Measurements from ENCODE around the gene CEACAM3.
A peak's percentile ranks its signal among the peaks of the same experiment; 100 is the strongest.
"Not testable (repeated sequence)": the region's sequence is repeated elsewhere in the genome, so short reads cannot be mapped to it uniquely, and the experiment has no call there.

The CEACAM3 gene

DNA sequence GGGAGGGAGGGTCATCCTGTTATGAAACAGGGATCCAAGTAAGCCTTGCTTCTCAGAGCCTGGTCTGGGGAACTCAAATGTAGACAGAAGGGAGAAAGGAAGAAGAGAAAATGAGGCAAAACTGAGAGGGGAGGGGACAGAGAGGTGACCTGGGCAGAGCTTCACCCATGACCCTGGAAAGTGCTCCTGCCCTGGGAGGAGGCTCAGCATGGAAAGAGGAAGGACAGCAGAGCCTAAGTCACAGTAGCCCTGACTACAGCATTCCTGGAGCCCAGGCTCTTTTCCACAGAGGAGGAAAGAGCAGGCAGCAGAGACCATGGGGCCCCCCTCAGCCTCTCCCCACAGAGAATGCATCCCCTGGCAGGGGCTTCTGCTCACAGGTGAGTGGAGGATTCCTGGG lies at the start of gene CEACAM3:
Gene CEACAM3 (plus strand): TSS at position 226 of the 400 bp plus-strand sequence. CDS start 91 bp downstream, at position 317.
- FAIRE-seq (no peak), DNase-seq (ENCODE audit: low spot score) (no peak)

DNA sequence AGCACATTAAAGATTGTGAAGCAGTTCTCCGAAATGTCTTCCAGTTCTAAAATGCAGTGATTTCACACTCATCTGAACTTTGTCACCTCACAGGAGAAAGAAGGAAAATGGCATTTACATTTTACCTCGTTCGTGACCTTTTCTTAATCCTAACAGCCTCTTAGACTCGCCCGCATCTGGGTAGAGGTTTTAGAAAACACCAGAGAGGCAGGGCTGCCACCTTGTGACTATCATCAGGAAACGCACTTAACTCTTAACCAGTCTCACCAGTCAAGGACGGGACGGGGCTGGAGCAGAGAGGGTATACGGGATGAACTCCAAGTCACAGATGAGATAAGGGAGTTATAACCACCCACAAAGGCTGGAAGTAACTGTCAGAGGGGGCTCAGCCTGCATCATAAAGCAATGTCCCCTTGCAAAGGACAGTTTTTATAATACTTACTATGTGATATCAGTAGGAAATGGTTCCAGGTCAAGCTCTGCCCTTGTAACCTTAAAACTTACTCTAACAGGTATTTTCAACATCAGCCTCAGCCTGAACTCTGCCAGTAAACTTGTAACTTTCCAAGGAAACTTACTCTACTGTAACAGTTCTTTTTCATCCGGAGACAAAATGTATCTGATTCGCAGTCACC lies 49.7 kb upstream of the CEACAM3 start:
- FAIRE-seq, result no peak
- DNase-seq (ENCODE audit: low spot score), result no peak

DNA sequence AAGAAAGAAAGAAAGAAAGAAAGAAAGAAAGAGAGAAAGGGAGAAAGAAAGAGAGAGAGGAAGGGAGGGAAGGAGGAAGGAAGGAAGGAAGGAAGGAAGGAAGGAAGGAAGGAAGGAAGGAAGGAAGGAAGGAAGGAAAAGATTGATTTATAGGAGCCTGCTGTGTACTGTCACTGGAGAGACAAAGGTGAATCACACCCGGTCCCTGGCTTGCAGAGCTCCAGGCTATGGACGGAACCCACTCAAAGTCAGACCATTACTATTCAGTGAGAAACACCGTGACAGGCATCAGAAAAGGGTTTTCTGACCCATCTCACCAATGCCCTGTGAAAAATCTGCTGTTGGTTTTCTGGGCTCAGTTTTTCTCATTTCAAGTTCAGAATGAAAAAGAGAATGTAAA lies 48.4 kb upstream of the CEACAM3 start:
- DNase-seq (ENCODE audit: low spot score) (no peak), FAIRE-seq (no peak)

DNA sequence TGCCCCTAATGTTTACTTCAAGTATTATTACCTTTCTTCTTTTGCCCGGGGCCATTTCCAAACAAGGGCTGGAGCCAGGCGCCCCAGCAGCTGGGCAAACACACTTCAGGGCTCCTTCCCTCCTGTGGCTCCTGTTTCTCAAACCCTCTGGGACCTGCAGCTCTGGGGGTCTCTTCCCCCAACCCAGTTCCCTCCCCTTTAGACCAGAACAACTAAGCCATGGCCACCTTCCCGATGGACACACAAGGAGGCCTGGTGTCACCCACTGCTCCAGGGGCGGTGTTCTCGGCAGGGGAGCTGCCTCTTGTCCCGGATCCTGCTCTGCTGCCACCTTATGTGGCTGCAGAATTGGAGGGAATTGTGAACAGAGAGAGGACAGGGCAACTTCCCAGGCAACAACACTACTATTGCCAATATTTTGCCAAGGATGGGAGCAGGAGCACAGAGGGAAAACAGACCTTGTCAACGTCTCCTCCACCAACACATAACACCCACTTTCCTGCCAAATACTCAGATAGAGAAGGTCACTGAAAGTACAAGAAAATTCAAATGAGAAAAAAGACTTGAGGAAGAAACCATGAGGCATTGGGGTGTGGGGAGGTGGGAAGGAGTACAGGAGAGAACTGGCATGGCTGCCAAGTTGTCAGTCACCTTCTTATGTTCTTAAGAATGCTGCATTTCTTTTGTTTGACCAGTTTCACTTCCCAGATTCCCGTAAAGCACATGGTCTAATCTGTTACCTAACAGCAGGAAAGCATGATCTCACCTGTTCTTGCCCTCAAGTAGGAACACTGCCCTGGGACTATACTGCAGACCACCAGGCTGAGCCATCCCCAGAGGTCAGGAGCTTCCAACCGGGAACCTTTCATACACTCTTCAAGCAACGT lies 45.9 kb upstream of the CEACAM3 start:
- not testable (repeated sequence) for DNase-seq (ENCODE audit: low spot score); FAIRE-seq

DNA sequence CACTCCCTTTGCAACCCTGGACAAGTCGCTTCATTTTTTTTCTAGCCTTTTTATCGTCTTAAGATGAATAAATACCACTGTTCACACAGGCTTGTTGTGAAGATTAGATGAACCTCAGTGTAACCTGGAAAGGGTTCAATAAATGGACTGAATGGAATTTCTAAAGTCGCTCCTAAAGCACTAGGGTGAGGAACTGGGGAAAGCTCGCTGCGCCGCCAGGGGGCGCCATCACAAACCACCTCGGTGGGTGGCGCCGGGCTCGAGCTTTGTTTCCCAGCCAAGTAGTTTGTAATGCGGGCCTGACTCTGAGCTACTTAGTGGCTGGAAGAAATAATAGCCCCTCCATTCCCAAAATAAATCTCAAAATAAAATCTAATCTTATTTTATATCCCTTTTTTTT lies 43.2 kb upstream of the CEACAM3 start:
- DNase-seq (ENCODE audit: low spot score) (no peak), FAIRE-seq (no peak)

DNA sequence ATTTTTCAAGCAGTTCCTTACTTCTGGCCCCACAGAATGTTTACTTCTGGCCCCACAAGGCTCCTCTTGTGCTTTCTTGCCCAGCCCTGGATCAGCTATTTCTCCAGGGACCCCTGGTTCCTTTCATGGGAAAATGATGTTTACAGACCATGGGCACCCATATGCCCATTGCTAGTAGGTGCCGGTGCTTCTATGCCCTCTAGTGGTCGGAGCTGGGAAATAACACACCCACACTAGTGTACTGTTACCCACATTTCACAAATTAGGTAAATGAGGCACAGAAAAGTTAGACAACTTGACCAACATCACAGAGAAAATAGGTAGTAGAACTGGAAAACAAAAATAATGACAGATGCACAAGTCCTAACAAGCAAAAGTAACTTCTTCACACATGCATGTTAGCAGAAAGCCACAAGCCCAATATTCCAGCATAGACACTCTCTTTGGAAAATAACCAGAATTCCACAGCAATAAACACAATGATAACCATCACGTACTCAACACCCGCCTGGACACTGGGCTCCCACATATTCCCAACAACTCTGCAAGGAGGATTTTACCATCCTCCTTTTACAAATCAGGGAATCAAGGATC lies 42.4 kb upstream of the CEACAM3 start:
- DNase-seq (ENCODE audit: low spot score), result no peak
- no peak for FAIRE-seq

DNA sequence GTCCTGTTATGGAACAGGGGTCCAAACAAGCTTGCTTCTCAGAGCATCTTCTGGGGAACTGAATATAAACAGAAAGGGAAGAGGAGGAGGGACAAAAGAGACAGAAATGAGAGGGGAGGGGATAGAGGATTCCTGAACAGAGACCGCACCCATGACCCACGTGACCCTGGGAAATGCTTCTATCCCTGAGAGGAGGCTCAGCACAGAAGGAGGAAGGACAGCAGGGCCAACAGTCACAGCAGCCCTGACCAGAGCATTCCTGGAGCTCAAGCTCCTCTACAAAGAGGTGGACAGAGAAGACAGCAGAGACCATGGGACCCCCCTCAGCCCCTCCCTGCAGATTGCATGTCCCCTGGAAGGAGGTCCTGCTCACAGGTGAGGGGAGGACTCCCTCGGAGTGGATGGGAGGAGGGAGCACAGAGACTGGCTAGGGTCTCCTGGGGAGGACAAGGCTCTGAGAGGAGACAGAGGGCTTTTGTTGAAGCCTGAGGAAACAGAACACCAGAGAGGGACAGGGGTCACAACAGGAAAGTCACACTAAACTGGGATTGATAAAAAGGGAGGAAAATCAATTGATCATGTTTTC lies 41.0 kb upstream of the CEACAM3 start, which contains the start of gene CEACAM6:
Gene CEACAM6 (plus strand): TSS at position 203 of the 586 bp plus-strand sequence. CDS start 109 bp downstream, at position 312.
- DNase-seq (ENCODE audit: low spot score) (no peak), FAIRE-seq (no peak)

DNA sequence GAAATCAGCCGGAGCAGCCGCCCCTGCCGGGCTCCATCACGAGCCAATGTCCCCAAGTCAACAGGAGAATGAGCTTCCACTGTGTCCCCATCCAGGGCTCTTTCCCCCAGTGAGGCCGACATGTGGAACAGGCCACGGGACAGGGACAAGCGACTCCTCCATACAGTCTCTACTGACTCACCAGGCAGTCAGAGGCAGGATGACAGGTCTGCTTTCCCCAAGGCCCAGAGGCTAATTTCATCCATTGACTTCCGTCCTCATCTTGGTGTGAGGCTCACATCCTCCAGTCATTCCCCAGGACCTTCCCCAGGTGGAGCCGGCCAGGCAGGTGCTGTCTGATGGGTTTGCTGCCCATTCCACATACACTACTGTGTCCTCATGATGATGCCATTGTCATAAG lies 37.5 kb upstream of the CEACAM3 start:
- FAIRE-seq, result no peak
- DNase-seq (ENCODE audit: low spot score), result no peak

DNA sequence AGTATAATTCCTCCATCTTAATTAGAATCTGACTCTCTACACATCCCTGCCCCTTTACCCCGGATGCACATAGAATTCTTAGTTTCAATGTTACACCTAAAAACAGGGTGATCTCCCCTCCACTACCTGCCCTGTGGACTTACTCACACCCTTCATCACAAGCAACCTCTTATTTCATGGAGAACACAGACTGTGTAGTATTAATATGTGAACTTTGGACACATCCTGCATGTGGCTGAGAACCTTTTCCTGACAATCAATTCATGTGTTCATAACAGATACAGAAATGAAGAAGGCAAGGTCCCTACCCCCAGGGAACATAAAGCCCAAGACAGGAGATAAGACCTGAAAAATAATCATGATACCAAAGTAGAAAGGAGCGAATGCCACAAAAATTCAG lies 29.3 kb upstream of the CEACAM3 start:
- DNase-seq (ENCODE audit: low spot score), result no peak
- FAIRE-seq, result no peak

DNA sequence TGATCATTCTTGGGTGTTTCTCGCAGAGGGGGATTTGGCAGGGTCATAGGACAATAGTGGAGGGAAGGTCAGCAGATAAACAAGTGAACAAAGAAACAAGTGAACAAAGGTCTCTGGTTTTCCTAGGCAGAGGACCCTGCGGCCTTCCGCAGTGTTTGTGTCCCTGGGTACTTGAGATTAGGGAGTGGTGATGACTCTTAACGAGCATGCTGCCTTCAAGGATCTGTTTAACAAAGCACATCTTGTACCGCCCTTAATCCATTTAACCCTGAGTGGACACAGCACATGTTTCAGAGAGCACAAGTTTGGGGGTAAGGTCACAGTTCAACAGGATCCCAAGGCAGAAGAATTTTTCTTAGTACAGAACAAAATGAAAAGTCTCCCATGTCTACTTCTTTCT lies 28.3 kb upstream of the CEACAM3 start:
- not testable (repeated sequence) for DNase-seq (ENCODE audit: low spot score); FAIRE-seq

DNA sequence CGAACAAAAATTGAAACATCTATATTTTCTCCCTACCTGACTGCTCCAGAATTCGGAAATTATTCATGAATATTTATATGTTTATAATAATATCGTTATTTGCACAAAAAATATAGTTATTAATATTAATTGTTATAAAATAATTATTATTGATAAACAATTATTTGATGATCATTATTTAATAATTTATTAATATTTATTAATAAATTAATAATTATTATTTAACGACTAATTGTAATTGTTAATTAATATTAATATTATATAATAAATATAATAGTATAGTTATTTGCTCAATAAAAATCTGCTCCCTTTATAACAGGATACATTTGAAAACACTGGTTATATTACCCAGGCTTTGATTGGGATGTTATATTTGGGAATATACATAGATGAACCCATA lies 26.8 kb upstream of the CEACAM3 start:
- DNase-seq (ENCODE audit: low spot score), result no peak
- peak; percentile 82 for FAIRE-seq

DNA sequence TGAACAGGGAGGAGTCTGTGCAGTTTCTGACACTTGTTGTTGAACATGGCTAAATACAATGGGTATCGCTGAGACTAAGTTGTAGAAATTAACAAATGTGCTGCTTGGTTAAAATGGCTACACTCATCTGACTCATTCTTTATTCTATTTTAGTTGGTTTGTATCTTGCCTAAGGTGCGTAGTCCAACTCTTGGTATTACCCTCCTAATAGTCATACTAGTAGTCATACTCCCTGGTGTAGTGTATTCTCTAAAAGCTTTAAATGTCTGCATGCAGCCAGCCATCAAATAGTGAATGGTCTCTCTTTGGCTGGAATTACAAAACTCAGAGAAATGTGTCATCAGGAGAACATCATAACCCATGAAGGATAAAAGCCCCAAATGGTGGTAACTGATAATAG lies 25.0 kb upstream of the CEACAM3 start:
- DNase-seq (ENCODE audit: low spot score) (no peak), FAIRE-seq (no peak)

DNA sequence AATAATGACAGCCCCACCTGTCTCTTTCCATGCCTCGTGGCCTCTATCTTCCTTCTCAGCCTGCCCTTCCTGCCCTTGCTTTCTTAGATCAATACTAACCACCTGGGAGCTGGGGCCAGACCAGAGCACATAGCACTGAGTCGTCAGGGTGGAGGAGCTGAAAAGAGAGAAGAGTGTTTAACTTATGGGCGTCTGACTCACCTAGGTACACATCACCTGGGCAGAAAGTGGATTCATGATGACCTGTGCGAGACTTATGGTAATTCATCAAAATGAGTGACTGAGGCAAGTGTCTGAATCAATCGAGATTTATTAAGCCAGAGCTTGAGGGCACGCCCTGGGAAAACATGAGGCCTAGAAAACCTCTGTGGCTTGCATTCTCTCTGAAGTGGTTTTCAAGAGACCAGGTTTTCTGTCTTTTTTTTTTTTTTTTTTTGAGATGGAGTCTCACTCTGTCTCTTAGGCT lies 21.8 kb upstream of the CEACAM3 start:
- FAIRE-seq (no peak), DNase-seq (ENCODE audit: low spot score) (no peak)

DNA sequence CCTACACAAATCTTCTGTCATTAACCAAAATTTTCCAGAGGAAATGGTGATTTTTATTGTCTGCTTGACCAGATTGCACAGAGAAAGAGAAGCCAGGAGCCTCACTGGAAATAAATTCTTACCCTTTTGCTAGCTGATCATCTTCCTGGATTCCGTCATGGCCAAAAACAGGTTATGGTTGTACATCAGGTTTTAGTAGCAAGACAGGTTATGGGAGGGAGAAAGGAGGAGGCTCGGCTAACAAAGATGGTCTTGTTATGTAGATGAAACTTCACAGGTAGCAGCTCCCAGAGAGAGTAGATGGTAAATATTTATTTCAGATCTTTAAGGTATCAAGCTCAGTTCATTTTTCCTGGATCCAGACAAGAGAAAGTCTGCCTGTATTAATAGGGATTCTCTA lies 19.7 kb upstream of the CEACAM3 start:
- FAIRE-seq, result no peak
- DNase-seq (ENCODE audit: low spot score), result no peak

DNA sequence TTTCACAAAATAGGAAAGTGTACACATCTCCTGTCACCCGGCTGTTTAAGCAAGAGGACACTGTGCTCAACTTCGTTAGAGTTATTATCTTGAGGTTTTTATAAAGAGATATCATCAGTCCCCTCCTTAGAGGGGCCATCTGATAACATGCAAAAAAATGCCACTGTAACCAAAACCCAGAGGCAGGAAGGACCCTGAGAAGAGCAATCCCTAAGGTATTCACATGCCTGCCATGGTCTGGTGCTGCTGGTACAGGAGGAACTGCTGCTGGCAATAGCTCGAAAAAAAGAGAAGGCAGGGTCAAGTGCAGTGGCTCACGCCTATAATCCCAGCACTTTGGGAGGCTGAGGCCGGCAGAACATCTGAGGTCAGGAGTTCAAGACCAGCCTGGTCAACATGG lies 12.8 kb upstream of the CEACAM3 start:
- DNase-seq (ENCODE audit: low spot score), result no peak
- no peak for FAIRE-seq

DNA sequence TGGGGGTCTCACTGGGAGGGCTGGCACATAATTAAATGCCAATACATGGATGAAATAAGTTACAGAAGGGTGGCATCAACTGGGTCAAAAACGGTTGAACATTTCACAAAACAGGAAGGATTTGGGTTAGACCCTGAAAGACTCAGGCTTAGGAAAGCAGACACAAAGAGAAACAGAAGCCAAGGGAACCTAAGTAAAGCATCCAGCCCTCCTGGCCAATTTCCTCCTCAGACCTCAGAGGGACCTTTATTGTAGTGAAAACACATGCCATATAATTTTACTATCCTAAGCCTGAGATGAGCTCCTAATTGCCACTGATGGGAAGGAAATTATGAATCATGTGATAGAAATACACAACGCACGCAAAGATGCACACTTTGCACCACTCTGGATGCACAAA lies 12.1 kb upstream of the CEACAM3 start:
- DNase-seq (ENCODE audit: low spot score) (no peak), FAIRE-seq (no peak)

DNA sequence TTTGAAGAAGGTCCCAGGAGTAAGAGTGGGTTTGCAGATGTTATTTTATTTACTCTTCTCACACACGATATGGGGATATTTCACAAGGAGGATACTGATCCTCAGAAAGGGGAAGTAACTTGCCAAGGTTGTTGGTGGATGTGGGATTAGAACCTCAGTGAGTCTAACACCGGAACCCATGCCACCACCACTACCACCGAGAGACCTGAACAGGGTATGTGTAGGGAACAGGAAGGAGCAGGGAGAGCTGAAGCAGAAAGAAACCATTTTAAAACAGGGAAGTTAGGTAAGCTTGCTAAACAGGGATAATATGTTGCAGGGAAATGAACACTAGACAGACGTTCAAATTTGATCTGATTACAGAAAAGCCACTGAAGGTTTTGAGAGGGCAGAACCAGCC lies 11.6 kb upstream of the CEACAM3 start:
- no peak for DNase-seq (ENCODE audit: low spot score)
- FAIRE-seq, result no peak

DNA sequence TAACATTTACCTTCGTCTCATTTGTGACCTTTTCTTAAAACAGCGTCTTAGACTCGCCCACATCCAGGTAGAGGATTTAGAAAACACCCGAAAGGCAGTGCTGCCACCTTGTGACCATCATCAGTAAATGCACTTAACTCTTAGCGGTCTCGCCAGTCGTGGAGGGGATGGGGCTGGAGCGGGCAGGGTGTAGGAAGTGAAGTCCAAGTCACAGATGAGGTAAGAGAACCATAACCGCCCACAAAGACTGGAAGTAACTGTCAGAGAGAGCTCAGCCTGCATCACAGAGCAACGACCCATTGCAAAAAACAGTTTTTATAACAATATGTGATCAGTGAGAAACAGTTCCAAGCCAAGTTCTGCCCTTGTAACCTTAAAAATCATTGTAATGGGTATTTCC lies 10.7 kb upstream of the CEACAM3 start:
- peak; percentile 35 for DNase-seq (ENCODE audit: low spot score)
- FAIRE-seq, result peak; percentile 12

DNA sequence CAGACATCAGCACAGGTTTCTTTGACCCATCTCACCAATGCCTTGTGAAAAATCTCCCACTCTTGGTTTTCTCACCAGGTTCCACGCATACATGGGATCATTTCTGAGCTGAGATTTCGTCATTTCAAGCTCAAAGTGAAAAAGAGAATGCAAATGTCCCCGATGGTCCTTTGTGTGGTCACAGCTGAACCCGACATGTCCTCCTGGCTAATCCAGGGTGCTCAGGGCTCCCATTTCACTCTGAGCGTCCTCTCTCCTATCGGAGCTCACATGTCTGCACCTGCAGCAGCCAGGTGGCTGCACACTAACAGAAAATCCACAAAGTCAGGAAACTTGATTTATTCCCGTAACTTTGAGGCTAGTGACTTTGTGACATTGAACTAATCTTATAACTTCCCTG lies 9.3 kb upstream of the CEACAM3 start:
- DNase-seq (ENCODE audit: low spot score) (no peak), FAIRE-seq (no peak)

DNA sequence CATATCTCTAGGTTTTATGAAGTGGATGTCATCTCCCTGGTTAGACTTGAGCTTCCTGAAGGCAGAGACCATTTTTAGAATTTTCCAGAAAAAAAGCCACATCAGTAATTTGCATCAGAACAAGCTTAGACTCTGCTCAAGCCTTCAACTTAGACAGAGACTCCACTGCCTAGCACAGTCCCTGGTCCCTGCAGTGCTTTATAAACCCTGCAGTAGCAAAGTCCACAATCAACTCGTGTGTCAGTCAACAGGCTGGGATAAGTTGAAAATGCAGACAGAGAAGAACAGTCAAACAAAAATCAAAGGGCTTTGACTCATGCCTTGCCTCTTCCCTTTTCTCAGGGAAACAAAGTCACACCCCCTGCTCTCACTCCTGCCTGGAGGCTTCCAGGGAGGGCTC lies 7.9 kb upstream of the CEACAM3 start:
- not testable (repeated sequence) for DNase-seq (ENCODE audit: low spot score); FAIRE-seq

DNA sequence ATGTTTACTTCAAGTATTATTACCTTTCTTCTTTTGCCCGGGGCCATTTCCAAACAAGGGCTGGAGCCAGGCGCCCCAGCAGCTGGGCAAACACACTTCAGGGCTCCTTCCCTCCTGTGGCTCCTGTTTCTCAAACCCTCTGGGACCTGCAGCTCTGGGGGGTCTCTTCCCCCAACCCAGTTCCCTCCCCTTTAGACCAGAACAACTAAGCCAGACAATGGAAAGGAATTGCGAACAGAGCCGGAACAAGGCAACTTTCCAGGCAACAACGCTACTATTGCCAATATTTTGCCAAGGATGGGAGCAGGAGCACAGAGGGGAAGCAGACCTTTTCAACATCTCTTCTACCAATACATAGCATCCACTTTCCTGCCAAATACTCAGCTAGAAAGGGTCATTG lies 7.3 kb upstream of the CEACAM3 start:
- not testable (repeated sequence) for FAIRE-seq; DNase-seq (ENCODE audit: low spot score)
